ENCODE results near the gene CRIM1. TPM values are rescaled to one million over a fixed set of nuclear protein-coding genes. Genes with fewer than 3 reads are reported as not detected.

CRIM1 gene
- total RNA-seq, 1 donor from 2014 or later = 35.3 TPM

DNA sequence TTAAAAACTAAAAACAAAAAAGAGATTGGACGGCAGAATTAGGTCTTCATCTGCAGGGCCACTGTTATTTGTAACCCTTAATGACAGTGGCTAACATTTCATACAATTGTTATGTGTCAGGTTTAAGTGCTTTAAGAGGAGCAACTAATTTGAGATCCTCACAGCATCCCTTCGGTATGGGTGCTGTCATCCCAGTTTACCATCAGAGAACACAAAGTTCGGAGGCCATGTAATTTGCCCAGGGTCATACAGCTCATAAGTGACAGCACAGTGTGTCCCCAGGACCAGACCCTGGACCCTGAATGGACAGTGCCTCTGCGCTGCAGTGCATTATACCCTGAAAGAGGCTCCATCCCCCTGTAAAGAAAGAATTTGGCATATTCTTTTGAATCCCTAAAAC lies 127.7 kb downstream of the CRIM1 start:
- DNase-seq (ENCODE audit: low read depth) (no peak), FAIRE-seq (no peak)
- H3K27me3 ChIP-seq (ENCODE audit: control insufficient read depth, insufficient read depth, low read length) = no peaks in the 10 kb centered on the region
- H3K4me3 ChIP-seq (ENCODE audit: low read depth, low read length) = no peak overlapping the region
- TF ChIP-seq, protein P1, sequence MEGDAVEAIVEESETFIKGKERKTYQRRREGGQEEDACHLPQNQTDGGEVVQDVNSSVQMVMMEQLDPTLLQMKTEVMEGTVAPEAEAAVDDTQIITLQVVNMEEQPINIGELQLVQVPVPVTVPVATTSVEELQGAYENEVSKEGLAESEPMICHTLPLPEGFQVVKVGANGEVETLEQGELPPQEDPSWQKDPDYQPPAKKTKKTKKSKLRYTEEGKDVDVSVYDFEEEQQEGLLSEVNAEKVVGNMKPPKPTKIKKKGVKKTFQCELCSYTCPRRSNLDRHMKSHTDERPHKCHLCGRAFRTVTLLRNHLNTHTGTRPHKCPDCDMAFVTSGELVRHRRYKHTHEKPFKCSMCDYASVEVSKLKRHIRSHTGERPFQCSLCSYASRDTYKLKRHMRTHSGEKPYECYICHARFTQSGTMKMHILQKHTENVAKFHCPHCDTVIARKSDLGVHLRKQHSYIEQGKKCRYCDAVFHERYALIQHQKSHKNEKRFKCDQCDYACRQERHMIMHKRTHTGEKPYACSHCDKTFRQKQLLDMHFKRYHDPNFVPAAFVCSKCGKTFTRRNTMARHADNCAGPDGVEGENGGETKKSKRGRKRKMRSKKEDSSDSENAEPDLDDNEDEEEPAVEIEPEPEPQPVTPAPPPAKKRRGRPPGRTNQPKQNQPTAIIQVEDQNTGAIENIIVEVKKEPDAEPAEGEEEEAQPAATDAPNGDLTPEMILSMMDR (IDR thresholded peaks at IDR 0.05; ENCODE audit: insufficient read depth, low read length, severe bottlenecking) = no peak
- H3K36me3 ChIP-seq (ENCODE audit: control insufficient read depth, insufficient read depth, low read length) = peaks cover 9% of the 10 kb centered on the region

DNA sequence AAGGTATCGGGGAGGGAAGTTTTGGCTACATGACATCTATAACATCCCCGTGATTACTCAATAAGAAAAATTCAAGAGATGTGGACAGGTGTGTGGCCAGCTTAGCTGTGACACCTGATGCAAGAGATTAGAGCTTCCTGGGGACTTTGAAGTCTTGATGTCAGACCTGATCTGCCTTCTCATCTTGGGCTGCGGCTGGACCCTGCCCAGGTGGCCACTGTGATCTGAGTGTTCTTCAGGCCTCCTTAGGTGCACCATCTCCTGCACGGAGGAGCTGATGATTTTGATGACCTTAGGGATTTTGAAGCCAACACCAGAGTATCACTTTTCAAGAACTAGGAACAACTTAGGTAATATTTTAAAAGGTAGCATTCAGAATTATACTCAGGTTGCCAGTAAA lies 128.9 kb downstream of the CRIM1 start:
- TF ChIP-seq, protein P1 (IDR thresholded peaks at IDR 0.05; ENCODE audit: insufficient read depth, low read length, severe bottlenecking) = no peak
- no peak for DNase-seq (ENCODE audit: low read depth)
- Histone ChIP-seq H3K27me3 (ENCODE audit: control insufficient read depth, insufficient read depth, low read length) (no peaks in the 10 kb centered on the region), H3K4me3 (ENCODE audit: low read depth, low read length) (no peak overlapping the region), H3K36me3 (ENCODE audit: control insufficient read depth, insufficient read depth, low read length) (peaks cover 7% of the 10 kb centered on the region)
- no peak for FAIRE-seq

DNA sequence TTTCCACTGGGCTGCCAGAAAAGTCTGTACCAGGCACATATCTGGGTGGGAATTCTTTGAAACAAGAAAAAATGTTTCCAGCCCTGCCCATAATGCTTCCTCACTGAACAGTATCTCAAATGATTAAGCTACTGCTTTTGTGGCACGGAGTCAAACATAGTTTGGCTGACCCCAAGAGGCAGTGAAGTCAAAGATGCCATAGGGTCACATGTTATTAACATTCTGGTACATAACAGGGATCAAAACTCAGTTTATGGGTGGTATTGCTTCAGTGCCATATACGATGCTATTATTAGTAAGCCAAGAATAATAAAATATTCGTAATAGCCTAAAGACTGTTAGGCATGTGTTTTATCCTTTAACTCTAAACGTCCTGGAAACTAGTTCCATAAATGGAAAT lies 129.9 kb downstream of the CRIM1 start:
- Histone ChIP-seq H3K36me3 (ENCODE audit: control insufficient read depth, insufficient read depth, low read length) (peaks cover 3% of the 10 kb centered on the region), H3K27me3 (ENCODE audit: control insufficient read depth, insufficient read depth, low read length) (no peaks in the 10 kb centered on the region), H3K4me3 (ENCODE audit: low read depth, low read length) (no peak overlapping the region)
- DNase-seq (ENCODE audit: low read depth) (peak; percentile 15), FAIRE-seq (no peak)
- TF ChIP-seq, protein P1 (IDR thresholded peaks at IDR 0.05; ENCODE audit: insufficient read depth, low read length, severe bottlenecking) = no peak

DNA sequence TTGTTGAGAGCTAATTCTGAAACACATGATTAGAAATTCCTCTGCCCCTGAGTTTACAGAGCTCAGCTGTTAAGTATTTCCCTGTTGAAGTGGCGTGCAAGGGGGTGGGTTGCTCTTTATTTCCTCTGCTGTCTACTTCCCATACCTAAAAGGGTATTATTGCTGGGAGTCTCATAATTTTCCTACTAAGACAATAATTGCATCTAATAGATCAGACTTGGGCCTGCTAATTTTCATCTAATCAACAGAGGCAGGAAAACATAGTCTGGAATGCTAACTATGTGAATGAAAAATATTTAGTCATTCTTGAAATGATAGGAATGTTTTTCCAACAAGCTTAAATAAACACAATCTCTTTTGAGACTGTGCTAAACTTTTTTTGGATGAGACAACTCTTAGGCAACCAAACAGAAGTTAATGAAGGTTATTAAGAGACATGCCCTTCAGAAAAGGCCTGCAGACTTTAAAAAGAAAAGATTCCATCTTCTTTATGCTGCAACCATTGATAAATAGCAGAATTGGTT lies 131.0 kb downstream of the CRIM1 start:
- TF ChIP-seq, protein P1 (IDR thresholded peaks at IDR 0.05; ENCODE audit: insufficient read depth, low read length, severe bottlenecking) = no peak
- DNase-seq (ENCODE audit: low read depth) (peak; percentile 69), FAIRE-seq (no peak)

DNA sequence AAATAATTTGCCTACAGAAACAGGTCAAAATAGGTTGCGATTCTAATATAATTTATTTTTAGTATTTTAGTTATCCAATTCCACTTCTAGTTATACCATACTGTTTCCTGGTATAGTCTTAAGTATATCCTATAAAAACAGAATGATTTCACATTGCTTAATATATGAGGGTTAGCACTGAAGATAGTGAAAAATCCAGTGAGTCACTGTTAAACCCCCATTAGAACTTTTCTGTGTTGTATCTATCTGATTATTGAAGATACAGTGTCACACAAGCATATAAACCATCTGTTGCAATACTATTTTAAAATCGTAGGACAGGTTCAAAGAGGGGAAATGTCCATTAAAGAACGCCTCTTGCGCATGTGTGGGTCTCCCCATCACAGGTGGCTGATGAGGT lies 132.4 kb downstream of the CRIM1 start:
- TF ChIP-seq, protein P1 (IDR thresholded peaks at IDR 0.05; ENCODE audit: insufficient read depth, low read length, severe bottlenecking) = no peak
- H3K4me3 ChIP-seq (ENCODE audit: low read depth, low read length) = no peak overlapping the region
- no peaks in the 10 kb centered on the region for H3K27me3 ChIP-seq (ENCODE audit: control insufficient read depth, insufficient read depth, low read length)
- DNase-seq (ENCODE audit: low read depth) = no peak
- no peak for FAIRE-seq
- H3K36me3 ChIP-seq (ENCODE audit: control insufficient read depth, insufficient read depth, low read length) = peaks cover 3% of the 10 kb centered on the region

More for the DNA sequence above, 131.0 kb downstream of the CRIM1 start:
- Histone ChIP-seq H3K27me3 (ENCODE audit: control insufficient read depth, insufficient read depth, low read length) (no peaks in the 10 kb centered on the region), H3K36me3 (ENCODE audit: control insufficient read depth, insufficient read depth, low read length) (peaks cover 3% of the 10 kb centered on the region), H3K4me3 (ENCODE audit: low read depth, low read length) (no peak overlapping the region)

DNA sequence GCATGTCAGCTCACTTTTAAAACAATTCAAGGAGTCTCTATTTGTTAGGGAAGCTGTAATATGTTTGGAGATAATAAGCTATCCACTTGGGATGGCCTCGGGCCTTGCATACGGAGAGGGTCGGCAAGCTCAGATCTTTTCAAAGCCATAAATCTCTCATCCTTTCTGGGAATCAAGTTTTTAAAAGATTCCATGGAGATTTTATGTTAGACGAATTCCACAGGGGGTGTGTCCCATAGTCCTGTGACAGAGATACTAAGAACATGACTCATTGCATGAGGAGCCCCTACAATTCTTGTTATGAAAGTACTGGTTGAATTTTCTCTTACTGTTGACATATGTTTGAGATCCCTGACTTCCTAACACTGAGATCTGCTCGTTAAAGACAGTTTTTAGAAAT lies 133.7 kb downstream of the CRIM1 start:
- TF ChIP-seq, protein P1 (IDR thresholded peaks at IDR 0.05; ENCODE audit: insufficient read depth, low read length, severe bottlenecking) = no peak
- Histone ChIP-seq H3K27me3 (ENCODE audit: control insufficient read depth, insufficient read depth, low read length) (no peaks in the 10 kb centered on the region), H3K4me3 (ENCODE audit: low read depth, low read length) (no peak overlapping the region), H3K36me3 (ENCODE audit: control insufficient read depth, insufficient read depth, low read length) (no peaks in the 10 kb centered on the region)
- FAIRE-seq (no peak), DNase-seq (ENCODE audit: low read depth) (no peak)

Data from bronchial epithelial cell (primary cell).